ENCODE results near the gene TECPR1. TPM values are rescaled to one million over a fixed set of nuclear protein-coding genes. Genes with fewer than 3 reads are reported as not detected.

Gene TECPR1
- total RNA-seq, 2 donors from 2014 or later: 41.6 to 53.8 TPM

- no peak for ATAC-seq (ENCODE audit: insufficient number of reproducible peaks, low FRiP score, low read depth)
- peaks cover 0 to 6% of the 10 kb centered on the region in 2 donors for H3K4me1 ChIP-seq (ENCODE audit: control insufficient read depth in 1 of 2, low read depth in 2 of 2)
- DNase-seq (ENCODE audit: low spot score): no peak
- peak; percentile 71 for TF ChIP-seq CTCF (IDR thresholded peaks at IDR 0.05)
- H3K9me3 ChIP-seq: no peaks in the 10 kb centered on the region
- H3K36me3 ChIP-seq: peaks cover 7% of the 10 kb centered on the region
- H3K4me3 ChIP-seq: no peak overlapping the region
- no peak overlapping the region for H3K27ac ChIP-seq
- no peaks in the 10 kb centered on the region for H3K27me3 ChIP-seq (replicated peaks; ENCODE audit: insufficient read depth)
Measured at GRCh38 chr7:98168181-98168903, 83.7 kb downstream of the TECPR1 start.

DNA sequence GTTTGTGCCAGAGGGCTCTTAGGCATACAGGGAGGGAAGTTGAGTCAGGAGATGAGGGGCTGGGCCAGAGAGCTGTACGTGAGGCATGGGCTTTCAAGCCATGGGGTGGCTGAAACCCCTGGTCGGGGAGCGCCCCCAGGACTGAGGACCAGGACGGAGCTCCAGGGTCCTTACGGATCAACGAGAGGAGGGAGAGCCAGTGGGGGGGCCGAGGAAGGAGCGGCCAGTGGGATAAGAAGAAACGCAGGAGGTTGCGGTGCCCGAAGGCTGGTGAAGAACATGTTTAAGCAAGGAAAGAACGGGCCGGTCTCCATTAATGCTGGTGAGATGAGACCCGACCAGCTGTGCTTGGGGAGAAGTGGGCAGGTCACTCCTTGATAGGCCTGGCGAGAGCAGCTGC lies 84.4 kb downstream of the TECPR1 start:
- TF ChIP-seq CTCF (IDR thresholded peaks at IDR 0.05): no peak
- no peak for DNase-seq (ENCODE audit: low spot score)
- no peaks in the 10 kb centered on the region for H3K9me3 ChIP-seq
- H3K27ac ChIP-seq: no peak overlapping the region
- no peak for ATAC-seq (ENCODE audit: insufficient number of reproducible peaks, low FRiP score, low read depth)
- no peak overlapping the region for H3K4me3 ChIP-seq
- peaks cover 7% of the 10 kb centered on the region for H3K36me3 ChIP-seq
- no peaks in the 10 kb centered on the region for H3K27me3 ChIP-seq (replicated peaks; ENCODE audit: insufficient read depth)
- H3K4me1 ChIP-seq (ENCODE audit: control insufficient read depth in 1 of 2, low read depth in 2 of 2): peaks cover 0 to 6% of the 10 kb centered on the region in 2 donors

GRCh38 chr7:98166668-98166970 lies 85.4 kb downstream of the TECPR1 start:
- no peak for DNase-seq (ENCODE audit: low spot score)
- no peak overlapping the region for H3K4me3 ChIP-seq
- H3K27me3 ChIP-seq (replicated peaks; ENCODE audit: insufficient read depth): no peaks in the 10 kb centered on the region
- no peak for TF ChIP-seq CTCF (IDR thresholded peaks at IDR 0.05)
- ATAC-seq (ENCODE audit: insufficient number of reproducible peaks, low FRiP score, low read depth): no peak
- peaks cover 0 to 6% of the 10 kb centered on the region in 2 donors for H3K4me1 ChIP-seq (ENCODE audit: control insufficient read depth in 1 of 2, low read depth in 2 of 2)
- no peak overlapping the region for H3K27ac ChIP-seq
- H3K9me3 ChIP-seq: no peaks in the 10 kb centered on the region
- H3K36me3 ChIP-seq: peaks cover 3% of the 10 kb centered on the region

GRCh38 chr7:98165827-98166667 lies 86.0 kb downstream of the TECPR1 start:
- peak; percentile 25 for TF ChIP-seq CTCF (IDR thresholded peaks at IDR 0.05)
- Histone ChIP-seq H3K9me3 (no peaks in the 10 kb centered on the region), H3K4me3 (no peak overlapping the region), H3K4me1 (ENCODE audit: control insufficient read depth in 1 of 2, low read depth in 2 of 2) (peaks cover 0 to 6% of the 10 kb centered on the region in 2 donors), H3K36me3 (no peaks in the 10 kb centered on the region), H3K27ac (no peak overlapping the region), H3K27me3 (replicated peaks; ENCODE audit: insufficient read depth) (no peaks in the 10 kb centered on the region)
- no peak for ATAC-seq (ENCODE audit: insufficient number of reproducible peaks, low FRiP score, low read depth)
- no peak for DNase-seq (ENCODE audit: low spot score)

Other genes starting within 250 kb of the TECPR1 start
- gene LMTK2, start 145.4 kb downstream of the TECPR1 start, total RNA-seq: 10 to 100 TPM; 17.1 to 17.6 TPM
- gene BHLHA15, start 40.8 kb downstream of the TECPR1 start, total RNA-seq: not detected
- gene BRI3, start 29.5 kb upstream of the TECPR1 start, total RNA-seq: 100 to 1,000 TPM in 1 of 2 donors, 10 to 100 TPM in 1; 95.1 to 104 TPM
- 1 to 10 TPM in 1 of 2 donors, under 1 TPM in 1; 0.63 to 1.4 TPM for gene BAIAP2L1, start 148.9 kb upstream of the TECPR1 start, total RNA-seq